ENCODE results near the gene CDIPT. TPM values are rescaled to one million over a fixed set of nuclear protein-coding genes. Genes with fewer than 3 reads are reported as not detected.

Gene CDIPT
- total RNA-seq, 1 donor from 2014 or later, result 83.3 TPM

GRCh38 chr16:29900888-29901606 is 38.0 kb upstream of the CDIPT start:
- no peak for DNase-seq (ENCODE audit: low read depth)
- H3K4me3 ChIP-seq (ENCODE audit: low read depth, low read length), result peak overlapping the region; percentile 63
- TF ChIP-seq CTCF (conservative IDR thresholded peaks at IDR 0.05; ENCODE audit: low read depth, low read length), result no peak

- TF ChIP-seq CTCF (conservative IDR thresholded peaks at IDR 0.05; ENCODE audit: low read depth, low read length), result no peak
- peak within 1 kb of the TSS; percentile 63 for H3K4me3 ChIP-seq (ENCODE audit: low read depth, low read length)
- DNase-seq (ENCODE audit: low read depth), result peak; percentile 52
These were observed 37.3 kb upstream of the CDIPT start, which contains the start of gene ASPHD1 for GRCh38 chr16:29900102-29900887. TSS of gene ASPHD1 (plus strand) at chr16:29900488. CDS start at chr16:29900972, 484 bp downstream.

- peak; percentile 45 for TF ChIP-seq CTCF (conservative IDR thresholded peaks at IDR 0.05; ENCODE audit: low read depth, low read length)
- H3K4me3 ChIP-seq (ENCODE audit: low read depth, low read length), result peak within 1 kb of the TSS; percentile 63
- DNase-seq (ENCODE audit: low read depth), result peak; percentile 70
These were observed 36.6 kb upstream of the CDIPT start, which contains the start of gene SEZ6L2 for GRCh38 chr16:29899516-29900101. TSS of gene SEZ6L2 (minus strand) at chr16:29899550. CDS start at chr16:29899019, 531 bp downstream.

GRCh38 chr16:29898804-29899515 is 35.9 kb upstream of the CDIPT start:
- peak overlapping the region; percentile 63 for H3K4me3 ChIP-seq (ENCODE audit: low read depth, low read length)
- no peak for TF ChIP-seq CTCF (conservative IDR thresholded peaks at IDR 0.05; ENCODE audit: low read depth, low read length)
- DNase-seq (ENCODE audit: low read depth), result no peak

- no peak for DNase-seq (ENCODE audit: low read depth)
- peak overlapping the region; percentile 63 for H3K4me3 ChIP-seq (ENCODE audit: low read depth, low read length)
- TF ChIP-seq CTCF (conservative IDR thresholded peaks at IDR 0.05; ENCODE audit: low read depth, low read length), result no peak
These were observed 35.2 kb upstream of the CDIPT start for GRCh38 chr16:29898135-29898803.

- no peak for DNase-seq (ENCODE audit: low read depth)
- TF ChIP-seq CTCF (conservative IDR thresholded peaks at IDR 0.05; ENCODE audit: low read depth, low read length), result no peak
These were observed 34.3 kb upstream of the CDIPT start for GRCh38 chr16:29897333-29897732.

More at GRCh38 chr16:29897333-29897732, 34.3 kb upstream of the CDIPT start:
- H3K4me3 ChIP-seq (ENCODE audit: low read depth, low read length), result no peak overlapping the region

Data from epithelial cell of proximal tubule (primary cell).